Measurements from ENCODE around the gene PLIN1.

- TF ChIP-seq CTCF (IDR thresholded peaks at IDR 0.05; ENCODE audit: poor library complexity) (no peak), EZH2 (IDR thresholded peaks at IDR 0.05; ENCODE audit: borderline replicate concordance) (no peak)
Measured at GRCh38 chr15:89654847-89655805, 24.0 kb downstream of the PLIN1 start, which contains the start of gene KIF7.
